PC-9 (cell line): ENCODE measurements around the gene CYBB. TPM values are rescaled to one million over a fixed set of nuclear protein-coding genes. Genes with fewer than 3 reads are reported as not detected.

Experiments used
- BruUV-seq: library from RNA; stranded (reverse); fragments of 400-500 nt; replicated peaks from 2 replicates; lab custom pipeline; 2021; lab: Mats Ljungman, UMichigan
- CTCF ChIA-PET: fragments of 300-600 bp; sonication (Branson Sonifier 250); formaldehyde crosslinking; loops from one replicate; lab custom pipeline; 2022; ENCODE audit warnings: antibody characterized with exemption; lab: Charles Lee
- POLR2A ChIA-PET: fragments of 300-600 bp; sonication (Branson Sonifier 250); formaldehyde crosslinking; loops from one replicate; lab custom pipeline; 2022; ENCODE audit warnings: antibody characterized with exemption; ENCODE audit not compliant: unreplicated experiment; lab: Charles Lee
- DNase-seq, 2 experiments: peaks; one replicate each; pipeline versions ENCODE4 v3.0.0 to v3.0.0-alpha.2; 2015 to 2022; ENCODE audit warnings: mixed read lengths in 1 of 2
- H2AFZ ChIP-seq: fragments of 200-600 bp; sonication (generic); 2 replicates; pipeline ENCODE4 v1.8.1; 2017; ENCODE audit warnings: antibody characterized with exemption
- H3F3A ChIP-seq: fragments of 200-600 bp; sonication (generic); 2 replicates; pipeline ENCODE4 v1.8.1; 2017; ENCODE audit warnings: antibody characterized with exemption, mild to moderate bottlenecking, low read depth; ENCODE audit not compliant: insufficient read depth
- H3K27ac ChIP-seq: fragments of 200-600 bp; sonication (generic); 2 replicates; pipeline ENCODE4 v1.6.1; 2016; ENCODE audit warnings: mixed run types
- H3K27me3 ChIP-seq: fragments of 200-600 bp; sonication (generic); 2 replicates; pipeline ENCODE4 v1.6.1; 2016; ENCODE audit warnings: low read depth, mixed run types; ENCODE audit not compliant: insufficient read depth
- H3K36me3 ChIP-seq: fragments of 200-600 bp; sonication (generic); 2 replicates; pipeline ENCODE4 v1.6.1; 2016; ENCODE audit warnings: low read depth, mixed run types
- H3K4me1 ChIP-seq: fragments of 200-600 bp; sonication (generic); replicated peaks from 2 replicates; pipeline ENCODE4 v1.6.1; 2016; ENCODE audit warnings: mixed run types; ENCODE audit not compliant: insufficient read depth
- H3K4me2 ChIP-seq: fragments of 200-600 bp; sonication (generic); 2 replicates; pipeline ENCODE4 v1.6.1; 2017; ENCODE audit warnings: mixed run types
- H3K4me3 ChIP-seq: fragments of 200-600 bp; sonication (generic); 2 replicates; pipeline ENCODE4 v1.6.1; 2016; ENCODE audit warnings: mixed run types
- H3K79me2 ChIP-seq: fragments of 200-600 bp; sonication (generic); 2 replicates; pipeline ENCODE4 v1.6.1; 2017; ENCODE audit warnings: low read depth, mixed run types
- H3K9me2 ChIP-seq: fragments of 200-600 bp; sonication (generic); 2 replicates; pipeline ENCODE4 v1.8.1; 2017; ENCODE audit warnings: mild to moderate bottlenecking; ENCODE audit not compliant: insufficient read depth
- H3K9me3 ChIP-seq: fragments of 200-600 bp; sonication (generic); 2 replicates; pipeline ENCODE4 v1.8.1; 2016; ENCODE audit warnings: low read depth; ENCODE audit not compliant: insufficient read depth
- H4K20me1 ChIP-seq: fragments of 200-600 bp; sonication (generic); 2 replicates; pipeline ENCODE4 v1.8.1; 2017; ENCODE audit not compliant: insufficient read depth
- EZH2 ChIP-seq: fragments of 200-600 bp; sonication (generic); IDR thresholded peaks from 2 replicates; pipeline ENCODE4 v1.8.0; 2017; ENCODE audit warnings: antibody characterized with exemption, low read depth
- intact Hi-C: fragments of 100-400 bp; cut with micrococcal nuclease; formaldehyde crosslinking; loops from one replicate; pipeline ENCODE4 v1.10.0; 2022; ENCODE audit not compliant: unreplicated experiment
- total RNA-seq: library from RNA; stranded (reverse); gene quantifications from 2 replicates; pipeline ENCODE4 v1.2.3, GENCODE V29; 2021
- TF ChIP-seq, protein P1 (sequence below): fragments of 200-600 bp; sonication (generic); conservative IDR thresholded peaks from 2 replicates; pipeline ENCODE4 v1.6.1; 2017; ENCODE audit warnings: mixed run types, antibody characterized with exemption, mild to moderate bottlenecking, moderate library complexity

The CYBB gene
- total RNA-seq, 1 experiment from 2014 or later = 0.31 TPM

DNA sequence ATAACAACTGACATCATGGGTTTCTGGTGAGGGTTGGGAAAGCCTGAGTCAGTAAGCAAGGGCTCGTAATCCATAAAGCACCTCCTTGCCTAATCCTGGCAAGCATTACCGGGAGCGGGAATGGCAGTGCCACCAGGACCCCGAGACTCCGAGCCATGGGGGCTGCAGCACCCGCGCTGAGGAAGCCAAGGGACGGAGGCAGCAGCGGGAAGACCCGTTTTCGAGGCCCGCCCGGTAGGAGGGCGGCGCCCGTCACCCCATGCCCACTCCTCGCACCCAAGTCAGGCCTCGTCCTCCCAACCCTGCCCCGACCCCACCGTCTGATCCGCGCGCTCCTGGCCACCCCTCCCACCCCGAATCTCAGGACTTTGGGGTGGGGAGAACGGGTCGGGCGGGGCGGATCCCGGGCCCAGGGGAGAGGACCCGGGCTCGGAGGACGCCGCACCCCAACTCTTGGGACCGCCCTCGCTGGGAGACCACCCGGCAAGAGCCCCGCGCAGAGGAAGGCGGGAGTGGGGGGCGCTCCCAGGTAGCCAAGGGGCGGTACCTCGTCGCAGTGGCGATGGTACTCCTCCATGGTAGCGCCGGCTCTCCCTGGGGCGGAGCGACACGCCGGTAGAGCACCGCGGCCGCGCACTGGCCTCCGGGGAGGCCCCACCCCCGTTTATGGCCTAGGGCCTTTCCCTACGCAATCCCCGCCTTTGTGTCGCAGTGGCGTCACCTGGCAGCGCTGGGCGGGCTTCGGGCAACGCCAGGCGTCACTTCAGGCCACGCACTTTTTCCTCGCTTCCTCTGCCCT, 67.3 kb downstream of the CYBB start, which contains the start of gene DYNLT3:
Gene DYNLT3 (minus strand): TSS at position 638 of the 799 bp plus-strand sequence. CDS start 61 bp downstream, at position 577.
- Histone ChIP-seq H2AFZ (no peak within 1 kb of the TSS), H3K4me1 (no peaks in the 10 kb centered on the region), H3K9me2 (no peaks in the 10 kb centered on the region), H3K4me3 (no peak within 1 kb of the TSS), H3K36me3 (no peaks in the 10 kb centered on the region), H3F3A (no peaks in the 10 kb centered on the region), H3K4me2 (no peak within 1 kb of the TSS), H3K9me3 (no peaks in the 10 kb centered on the region), H4K20me1 (no peaks in the 10 kb centered on the region), H3K79me2 (no peaks in the 10 kb centered on the region), H3K27ac (no peak within 1 kb of the TSS), H3K27me3 (no peaks in the 10 kb centered on the region)
- TF ChIP-seq, protein P1, sequence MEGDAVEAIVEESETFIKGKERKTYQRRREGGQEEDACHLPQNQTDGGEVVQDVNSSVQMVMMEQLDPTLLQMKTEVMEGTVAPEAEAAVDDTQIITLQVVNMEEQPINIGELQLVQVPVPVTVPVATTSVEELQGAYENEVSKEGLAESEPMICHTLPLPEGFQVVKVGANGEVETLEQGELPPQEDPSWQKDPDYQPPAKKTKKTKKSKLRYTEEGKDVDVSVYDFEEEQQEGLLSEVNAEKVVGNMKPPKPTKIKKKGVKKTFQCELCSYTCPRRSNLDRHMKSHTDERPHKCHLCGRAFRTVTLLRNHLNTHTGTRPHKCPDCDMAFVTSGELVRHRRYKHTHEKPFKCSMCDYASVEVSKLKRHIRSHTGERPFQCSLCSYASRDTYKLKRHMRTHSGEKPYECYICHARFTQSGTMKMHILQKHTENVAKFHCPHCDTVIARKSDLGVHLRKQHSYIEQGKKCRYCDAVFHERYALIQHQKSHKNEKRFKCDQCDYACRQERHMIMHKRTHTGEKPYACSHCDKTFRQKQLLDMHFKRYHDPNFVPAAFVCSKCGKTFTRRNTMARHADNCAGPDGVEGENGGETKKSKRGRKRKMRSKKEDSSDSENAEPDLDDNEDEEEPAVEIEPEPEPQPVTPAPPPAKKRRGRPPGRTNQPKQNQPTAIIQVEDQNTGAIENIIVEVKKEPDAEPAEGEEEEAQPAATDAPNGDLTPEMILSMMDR = no peak
- TF ChIP-seq EZH2 = no peak
- no peak for DNase-seq
- BruUV-seq = no TSS peak
- ChIA-PET POLR2A (no interaction called here), CTCF (no interaction called here)
- intact Hi-C loops = no loop called here

DNA sequence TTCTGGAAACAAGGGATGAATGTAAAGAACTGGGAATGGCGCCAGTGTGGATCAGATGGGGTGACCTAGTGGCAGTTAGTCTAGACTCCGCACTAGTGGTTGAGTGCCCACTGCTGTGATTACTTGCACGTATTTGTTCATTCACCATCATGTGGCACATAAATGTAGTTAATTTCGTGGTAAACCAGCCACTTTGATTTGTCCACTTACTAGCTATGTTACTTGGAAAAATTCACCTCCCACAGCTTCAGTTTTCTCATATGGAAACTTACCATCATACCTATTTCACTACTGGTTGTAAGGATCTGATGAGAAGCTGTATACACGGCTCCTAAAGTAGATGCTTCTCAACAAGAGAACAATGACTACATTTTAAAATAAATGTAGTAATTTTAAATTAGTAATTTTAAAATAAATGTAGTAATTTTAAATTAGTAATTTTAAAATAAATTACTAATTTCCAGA, 67.9 kb downstream of the CYBB start:
- H3K27me3 ChIP-seq = no peaks in the 10 kb centered on the region
- no peaks in the 10 kb centered on the region for H3K9me2 ChIP-seq
- H3K9me3 ChIP-seq = no peaks in the 10 kb centered on the region
- TF ChIP-seq, protein P1 = no peak
- TF ChIP-seq EZH2 = no peak
- no peaks in the 10 kb centered on the region for H3F3A ChIP-seq
- no peak for DNase-seq
- H3K4me1 ChIP-seq = no peaks in the 10 kb centered on the region
- H3K4me3 ChIP-seq = no peak overlapping the region
- no TSS peak for BruUV-seq
- H3K36me3 ChIP-seq = no peaks in the 10 kb centered on the region
- no peak overlapping the region for H3K4me2 ChIP-seq
- no peak overlapping the region for H2AFZ ChIP-seq
- no peaks in the 10 kb centered on the region for H4K20me1 ChIP-seq
- ChIA-PET POLR2A (no interaction called here), CTCF (no interaction called here)
- intact Hi-C loops = no loop called here
- no peaks in the 10 kb centered on the region for H3K79me2 ChIP-seq
- H3K27ac ChIP-seq = no peak overlapping the region

DNA sequence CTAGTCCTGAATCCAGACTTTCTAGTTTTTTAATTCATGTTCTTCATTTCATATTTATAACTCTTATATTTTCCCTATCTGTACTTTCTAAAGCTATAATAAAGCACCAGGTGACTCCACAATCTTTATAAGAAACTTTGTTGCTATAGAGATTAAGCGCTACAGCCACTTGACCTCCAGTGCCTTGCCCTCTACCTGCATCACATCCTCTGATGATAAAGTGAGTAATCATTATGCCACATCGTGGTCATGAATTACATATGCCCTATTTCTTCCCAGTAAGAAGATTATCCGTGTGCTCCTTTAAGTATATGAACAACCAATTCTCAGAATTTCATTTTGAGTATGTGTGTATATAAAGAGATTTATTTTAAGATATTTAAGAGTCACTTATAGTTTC, 74.3 kb downstream of the CYBB start:
- CTCF ChIA-PET = no interaction called here

More for the DNA sequence above, 74.3 kb downstream of the CYBB start:
- no peaks in the 10 kb centered on the region for H3F3A ChIP-seq
- H2AFZ ChIP-seq = no peak overlapping the region
- no peaks in the 10 kb centered on the region for H3K79me2 ChIP-seq
- H3K4me2 ChIP-seq = no peak overlapping the region
- no peak for TF ChIP-seq EZH2
- TF ChIP-seq, protein P1 = no peak
- BruUV-seq = no TSS peak
- H4K20me1 ChIP-seq = no peaks in the 10 kb centered on the region
- no peak for DNase-seq
- H3K27ac ChIP-seq = no peak overlapping the region
- no peaks in the 10 kb centered on the region for H3K27me3 ChIP-seq
- no peak overlapping the region for H3K4me3 ChIP-seq
- intact Hi-C loops = no loop called here
- no peaks in the 10 kb centered on the region for H3K9me2 ChIP-seq
- no peaks in the 10 kb centered on the region for H3K4me1 ChIP-seq
- POLR2A ChIA-PET = no interaction called here
- no peaks in the 10 kb centered on the region for H3K36me3 ChIP-seq
- H3K9me3 ChIP-seq = no peaks in the 10 kb centered on the region
